Coronary artery (tissue), 2 donors: Measurements from ENCODE around the gene MAGI1.

Experiments used
- DNase-seq: peaks from one replicate; pipeline ENCODE4 v3.0.0-alpha.2; 2017; ENCODE audit warnings: low spot score
- H3K27ac ChIP-seq, 2 donors: fragments of 200-600 bp; sonication (generic); one replicate each; pipeline ENCODE4 v1.5.1; 2016 to 2019
- H3K4me3 ChIP-seq: fragments of 200-600 bp; sonication (generic); 2 replicates; pipeline ENCODE4 v1.5.1; 2016; ENCODE audit warnings: mild to moderate bottlenecking, moderate library complexity
- TF ChIP-seq, protein P1 (sequence below): fragments of 200-600 bp; sonication (generic); IDR thresholded peaks from one replicate; pipeline ENCODE4 v1.5.1; 2019; ENCODE audit warnings: antibody characterized with exemption

The MAGI1 gene

DNA sequence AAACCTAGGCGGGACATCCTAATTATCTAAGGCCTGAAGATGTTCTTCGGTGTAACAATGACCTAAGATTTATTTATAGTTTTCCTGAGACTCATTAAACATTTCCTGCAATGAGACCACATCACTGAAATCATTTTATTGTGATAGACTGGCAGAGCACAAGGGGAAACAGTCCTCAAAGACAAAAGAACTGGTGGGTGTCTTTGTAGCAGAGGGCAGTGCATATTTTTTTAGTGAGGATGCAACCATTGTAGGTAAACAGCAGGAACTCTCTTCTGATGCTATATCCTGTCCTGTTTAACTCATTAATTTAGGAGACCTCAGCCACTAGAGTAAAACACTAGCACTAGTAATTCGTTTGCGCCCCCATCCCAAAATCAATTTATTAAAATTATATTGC, 100.0 kb downstream of the MAGI1 start:
- DNase-seq: no peak
- Histone ChIP-seq H3K4me3 (no peak overlapping the region), H3K27ac (no peak overlapping the region)
- TF ChIP-seq, protein P1, sequence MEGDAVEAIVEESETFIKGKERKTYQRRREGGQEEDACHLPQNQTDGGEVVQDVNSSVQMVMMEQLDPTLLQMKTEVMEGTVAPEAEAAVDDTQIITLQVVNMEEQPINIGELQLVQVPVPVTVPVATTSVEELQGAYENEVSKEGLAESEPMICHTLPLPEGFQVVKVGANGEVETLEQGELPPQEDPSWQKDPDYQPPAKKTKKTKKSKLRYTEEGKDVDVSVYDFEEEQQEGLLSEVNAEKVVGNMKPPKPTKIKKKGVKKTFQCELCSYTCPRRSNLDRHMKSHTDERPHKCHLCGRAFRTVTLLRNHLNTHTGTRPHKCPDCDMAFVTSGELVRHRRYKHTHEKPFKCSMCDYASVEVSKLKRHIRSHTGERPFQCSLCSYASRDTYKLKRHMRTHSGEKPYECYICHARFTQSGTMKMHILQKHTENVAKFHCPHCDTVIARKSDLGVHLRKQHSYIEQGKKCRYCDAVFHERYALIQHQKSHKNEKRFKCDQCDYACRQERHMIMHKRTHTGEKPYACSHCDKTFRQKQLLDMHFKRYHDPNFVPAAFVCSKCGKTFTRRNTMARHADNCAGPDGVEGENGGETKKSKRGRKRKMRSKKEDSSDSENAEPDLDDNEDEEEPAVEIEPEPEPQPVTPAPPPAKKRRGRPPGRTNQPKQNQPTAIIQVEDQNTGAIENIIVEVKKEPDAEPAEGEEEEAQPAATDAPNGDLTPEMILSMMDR: no peak

DNA sequence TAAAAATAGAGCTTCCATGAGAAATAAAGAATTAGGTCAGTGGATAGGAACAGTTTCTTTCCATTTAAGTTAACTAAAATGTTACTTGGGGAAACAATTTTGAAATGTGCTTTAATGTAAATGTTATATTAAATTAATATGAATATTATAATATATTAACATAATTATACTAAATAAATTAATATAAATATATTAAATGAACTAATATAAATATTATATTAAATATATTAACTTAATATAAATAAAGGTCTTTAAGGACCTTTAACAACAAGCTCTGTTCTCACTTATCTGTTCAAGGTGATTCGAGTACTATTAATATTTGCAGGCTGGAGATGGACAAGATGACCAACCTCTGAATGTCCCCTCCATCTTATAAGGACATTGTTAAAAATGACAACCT, 100.6 kb downstream of the MAGI1 start:
- Histone ChIP-seq H3K27ac (no peak overlapping the region), H3K4me3 (no peak overlapping the region)
- no peak for DNase-seq
- TF ChIP-seq, protein P1: no peak

DNA sequence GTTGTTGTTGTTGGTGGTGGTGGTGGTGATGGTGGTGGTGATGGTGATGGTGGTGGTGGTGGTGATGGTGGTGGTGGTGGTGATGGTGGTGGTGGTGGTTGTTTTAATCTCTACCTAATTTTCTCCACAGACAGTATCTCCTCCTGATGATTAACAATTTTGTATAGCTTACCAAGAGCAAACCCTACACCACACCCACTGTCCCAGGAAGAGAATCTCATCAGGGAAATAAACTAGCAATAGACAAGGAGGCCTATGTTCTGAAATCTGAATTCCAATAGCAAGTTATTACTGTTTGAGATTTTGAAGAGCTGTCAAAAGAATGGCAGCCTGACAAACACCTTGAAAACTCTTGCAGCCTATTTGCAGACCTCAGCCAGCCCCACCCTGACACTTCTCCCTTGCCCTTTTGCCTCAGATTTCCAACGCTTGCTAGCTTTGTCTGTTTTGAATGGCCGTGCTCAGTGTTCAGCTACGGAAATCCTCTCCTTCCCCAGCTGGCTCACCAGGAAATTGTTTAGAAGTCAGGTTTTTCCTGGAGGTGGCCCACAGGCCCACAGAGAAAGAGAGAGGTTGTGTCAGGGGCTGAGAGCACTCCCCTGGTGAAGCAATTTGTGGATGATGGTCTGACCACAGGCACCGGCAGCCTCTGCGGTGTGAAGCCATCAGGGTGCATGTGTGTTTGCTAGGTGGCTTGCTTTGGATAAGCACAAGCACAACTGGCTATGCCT, 101.6 kb downstream of the MAGI1 start:
- Histone ChIP-seq H3K27ac (no peak overlapping the region), H3K4me3 (no peak overlapping the region)
- no peak for DNase-seq
- TF ChIP-seq, protein P1: no peak

DNA sequence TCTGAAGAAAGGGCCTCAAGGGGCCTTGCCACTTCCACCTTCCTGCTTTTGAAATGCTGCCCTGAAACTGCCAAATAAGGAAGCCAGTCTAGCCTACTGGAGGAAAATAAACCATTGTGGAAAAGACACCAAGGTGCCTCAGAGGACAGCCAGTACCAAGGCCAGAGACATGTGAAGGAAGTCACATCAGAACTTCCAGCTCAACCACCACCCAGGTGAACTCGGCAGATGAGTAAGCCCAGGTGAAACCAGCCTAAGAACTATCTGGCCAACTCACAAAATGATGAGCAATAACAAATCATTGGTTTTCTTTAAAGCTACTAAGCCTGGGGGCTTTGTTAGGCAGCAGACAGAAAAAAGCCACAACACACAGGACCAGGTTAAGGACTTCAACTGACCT, 103.0 kb downstream of the MAGI1 start:
- no peak for DNase-seq
- Histone ChIP-seq H3K4me3 (no peak overlapping the region), H3K27ac (no peak overlapping the region)
- TF ChIP-seq, protein P1: no peak

DNA sequence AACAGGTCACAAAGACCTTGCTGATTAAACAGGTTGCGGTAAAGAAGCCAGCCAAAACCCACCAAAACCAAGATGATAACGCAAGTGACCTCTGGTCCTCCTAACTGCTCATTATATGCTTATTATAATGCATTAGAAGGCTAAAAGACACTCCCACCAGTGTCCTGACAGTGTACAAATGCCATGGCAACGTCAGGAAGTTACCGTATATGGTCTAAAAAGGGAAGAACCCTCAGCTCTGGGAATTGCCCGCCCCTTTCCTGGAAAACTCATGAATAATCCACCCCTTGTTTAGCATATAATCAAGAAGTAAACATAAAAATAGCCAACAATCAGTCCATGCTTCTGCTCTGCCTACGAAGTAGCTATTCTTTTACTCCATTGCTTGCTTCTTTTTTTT, 108.1 kb downstream of the MAGI1 start:
- TF ChIP-seq, protein P1: no peak
- no peak for DNase-seq

DNA sequence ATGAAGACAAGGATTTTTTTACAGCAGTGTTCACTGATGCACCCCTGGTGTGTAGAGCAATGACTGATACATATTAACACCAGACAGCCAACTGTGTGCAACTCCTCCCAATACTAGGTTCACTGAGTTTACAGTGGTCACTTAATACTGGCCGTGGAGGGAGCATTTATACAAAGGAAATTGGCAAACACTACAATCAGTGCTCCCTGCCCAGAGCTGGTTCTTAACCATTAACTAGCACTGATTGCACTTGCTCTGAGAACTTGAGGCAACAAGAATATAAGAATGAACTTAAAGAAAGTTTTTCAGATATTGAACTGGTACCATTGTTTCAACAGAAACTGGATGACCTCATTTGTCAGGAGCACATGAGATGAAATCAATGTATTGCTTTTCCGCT, 110.6 kb downstream of the MAGI1 start:
- no peak overlapping the region for H3K4me3 ChIP-seq
- no peak overlapping the region for H3K27ac ChIP-seq
- DNase-seq: no peak

More for the DNA sequence above, 108.1 kb downstream of the MAGI1 start:
- H3K4me3 ChIP-seq: no peak overlapping the region
- H3K27ac ChIP-seq: no peak overlapping the region

DNA sequence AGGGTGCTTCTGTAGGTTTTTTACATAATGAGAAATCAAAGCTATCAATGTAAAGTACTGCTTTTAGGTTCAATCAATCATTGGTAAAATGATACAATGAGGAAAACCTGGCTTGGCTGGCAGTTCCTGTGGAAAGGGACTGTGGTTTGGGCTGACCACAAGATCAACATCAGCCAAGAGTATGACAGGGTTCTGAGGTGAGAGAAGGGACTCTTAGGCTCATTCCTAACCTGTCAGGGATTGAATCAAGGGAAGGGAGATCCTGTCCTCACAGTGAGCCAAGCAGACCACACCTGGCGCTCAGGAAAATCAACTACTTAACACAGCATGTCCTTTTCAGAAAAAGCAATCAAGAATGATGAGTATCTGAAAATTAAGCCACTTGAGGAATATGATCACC, 111.1 kb downstream of the MAGI1 start:
- Histone ChIP-seq H3K27ac (no peak overlapping the region), H3K4me3 (no peak overlapping the region)
- TF ChIP-seq, protein P1: no peak
- DNase-seq: no peak

More for the DNA sequence above, 110.6 kb downstream of the MAGI1 start:
- TF ChIP-seq, protein P1: no peak
